NK-92 (cell line): ENCODE data around the gene GAL3ST2.
"Not testable (repeated sequence)": the region's sequence is repeated elsewhere in the genome, so short reads cannot be mapped to it uniquely, and the experiment has no call there.

ENCODE experiments used
- DNase-seq: peaks from one replicate; lab custom pipeline; 2025; ENCODE audit not compliant: unreplicated experiment; lab: John Stamatoyannopoulos, UW

The GAL3ST2 gene

DNA sequence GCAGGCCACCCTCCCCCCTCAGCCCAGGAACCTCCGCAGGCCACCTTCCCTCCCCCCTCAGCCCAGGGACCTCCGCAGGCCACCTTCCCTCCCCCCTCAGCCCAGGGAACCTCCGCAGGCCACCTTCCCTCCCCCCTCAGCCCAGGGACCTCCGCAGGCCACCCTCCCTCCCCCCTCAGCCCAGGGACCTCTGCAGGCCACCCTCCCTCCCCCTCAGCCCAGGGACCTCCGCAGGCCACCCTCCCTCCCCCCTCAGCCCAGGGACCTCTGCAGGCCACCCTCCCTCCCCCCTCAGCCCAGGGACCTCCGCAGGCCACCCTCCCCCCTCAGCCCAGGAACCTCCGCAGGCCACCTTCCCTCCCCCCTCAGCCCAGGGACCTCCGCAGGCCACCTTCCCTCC is 29.6 kb downstream of the GAL3ST2 start:
- not testable (repeated sequence) for DNase-seq

DNA sequence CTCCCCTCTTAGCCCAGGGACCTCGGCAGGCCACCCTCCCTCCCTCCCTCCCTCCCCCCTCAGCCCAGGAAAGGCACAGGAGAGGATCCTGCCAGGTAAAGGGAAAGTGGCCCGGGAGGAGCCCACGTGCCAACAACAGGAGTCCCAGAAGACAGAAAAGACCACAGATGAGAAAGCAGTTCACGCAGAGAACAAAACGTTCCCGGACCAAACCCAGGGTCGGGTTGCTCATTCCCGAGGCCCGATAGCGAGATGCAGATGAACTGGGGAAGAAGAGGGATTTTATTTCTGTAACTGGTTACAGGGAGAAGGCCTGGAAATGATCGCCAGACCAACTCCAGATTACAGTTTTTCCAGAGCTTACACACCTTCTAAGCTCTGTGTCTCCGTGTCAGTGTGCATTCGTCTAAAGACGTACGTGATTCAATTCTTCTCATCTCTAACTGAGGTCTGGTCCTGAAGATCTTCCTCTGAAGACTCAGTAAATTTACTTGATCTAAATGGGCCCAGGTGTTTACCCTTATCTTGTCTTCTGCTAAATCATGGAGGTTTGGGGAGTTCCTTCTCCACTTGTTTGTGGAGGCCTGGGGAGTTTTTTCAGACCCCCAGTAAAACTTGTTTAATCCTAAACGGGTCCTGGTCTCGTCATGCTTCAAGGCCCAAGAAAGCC is 31.6 kb downstream of the GAL3ST2 start:
- no peak for DNase-seq

DNA sequence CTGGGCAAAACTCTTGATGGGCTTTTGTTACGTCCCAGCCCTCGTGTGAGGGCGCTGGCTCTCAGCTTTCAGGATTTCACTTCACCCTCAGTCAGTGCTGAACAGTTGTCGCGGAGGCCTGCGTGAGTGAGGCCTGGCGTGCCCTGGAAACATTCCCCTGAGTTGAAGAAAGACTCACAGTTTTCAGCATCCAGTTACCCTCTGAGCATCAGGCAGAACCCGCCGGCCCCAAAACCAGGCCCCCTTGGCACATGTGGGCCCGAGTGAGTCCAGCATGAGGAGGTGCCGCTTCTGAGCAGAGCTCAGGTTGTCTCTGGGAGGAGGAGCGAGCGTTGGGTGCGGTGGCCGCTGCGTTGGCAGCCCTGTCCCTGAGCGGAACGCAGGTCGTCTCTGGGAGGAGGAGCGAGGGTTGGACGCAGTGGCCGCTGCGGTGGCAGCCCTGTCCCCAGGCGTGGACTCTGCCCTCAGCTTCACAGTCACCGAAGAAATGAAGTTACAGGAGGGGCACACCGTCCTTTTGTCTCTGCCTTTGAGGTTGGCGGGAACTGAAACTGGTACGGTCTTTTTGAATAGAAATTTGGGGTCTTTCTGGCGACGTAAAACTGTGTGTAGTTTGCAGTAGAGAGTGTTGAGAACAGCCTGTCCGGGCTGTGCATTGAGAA is 32.2 kb downstream of the GAL3ST2 start, which contains the start of gene NEU4:
Gene NEU4, plus strand, starts transcription at position 473 of the 662 bp plus-strand sequence. CDS start 5,292 bp downstream, outside the sequence.
- no peak for DNase-seq

DNA sequence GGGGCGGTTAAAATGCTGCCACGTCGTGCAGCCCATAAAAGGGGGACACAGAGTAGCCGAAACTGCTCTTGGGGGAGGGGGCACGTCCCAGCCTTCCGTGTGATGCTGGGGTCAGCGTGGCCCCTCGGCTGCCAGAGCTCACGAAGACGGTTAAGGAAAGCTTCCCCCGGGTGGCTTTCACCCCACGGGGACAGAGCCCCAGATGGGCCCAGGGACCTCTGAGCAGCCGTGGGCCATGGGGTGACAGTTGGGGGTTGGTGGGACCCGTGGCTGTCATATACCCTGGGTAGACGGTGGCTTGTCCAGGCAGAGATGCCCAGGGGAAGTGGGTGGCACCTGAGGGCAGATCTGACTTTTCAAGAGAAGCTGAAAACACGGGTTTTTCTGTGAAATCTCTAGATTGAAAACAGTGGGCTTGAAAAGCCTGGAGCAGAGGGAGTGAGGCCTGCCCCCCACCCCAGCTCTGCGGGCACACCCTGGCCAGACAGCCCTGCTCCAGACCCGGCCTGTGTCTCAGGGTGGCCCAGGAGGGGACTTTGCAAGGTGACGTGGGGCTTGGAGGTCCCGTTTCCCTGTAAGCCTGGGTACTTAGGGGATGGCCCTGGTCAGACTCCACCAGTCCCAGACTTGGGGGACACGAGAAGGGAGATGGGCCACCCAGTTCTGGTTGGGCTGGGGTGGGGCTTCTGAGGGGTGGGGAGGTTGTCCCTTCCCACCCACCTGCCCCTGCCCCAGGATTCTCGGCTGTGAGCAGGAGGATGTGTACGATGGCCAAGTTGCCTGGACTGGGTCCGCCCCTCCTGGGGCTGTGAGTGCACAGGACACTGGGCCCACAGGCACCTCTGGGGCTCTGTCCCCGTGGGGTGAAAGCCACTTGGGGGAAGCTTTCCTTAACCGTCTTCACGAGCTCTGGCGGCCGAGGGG is 33.0 kb downstream of the GAL3ST2 start:
- no peak for DNase-seq

DNA sequence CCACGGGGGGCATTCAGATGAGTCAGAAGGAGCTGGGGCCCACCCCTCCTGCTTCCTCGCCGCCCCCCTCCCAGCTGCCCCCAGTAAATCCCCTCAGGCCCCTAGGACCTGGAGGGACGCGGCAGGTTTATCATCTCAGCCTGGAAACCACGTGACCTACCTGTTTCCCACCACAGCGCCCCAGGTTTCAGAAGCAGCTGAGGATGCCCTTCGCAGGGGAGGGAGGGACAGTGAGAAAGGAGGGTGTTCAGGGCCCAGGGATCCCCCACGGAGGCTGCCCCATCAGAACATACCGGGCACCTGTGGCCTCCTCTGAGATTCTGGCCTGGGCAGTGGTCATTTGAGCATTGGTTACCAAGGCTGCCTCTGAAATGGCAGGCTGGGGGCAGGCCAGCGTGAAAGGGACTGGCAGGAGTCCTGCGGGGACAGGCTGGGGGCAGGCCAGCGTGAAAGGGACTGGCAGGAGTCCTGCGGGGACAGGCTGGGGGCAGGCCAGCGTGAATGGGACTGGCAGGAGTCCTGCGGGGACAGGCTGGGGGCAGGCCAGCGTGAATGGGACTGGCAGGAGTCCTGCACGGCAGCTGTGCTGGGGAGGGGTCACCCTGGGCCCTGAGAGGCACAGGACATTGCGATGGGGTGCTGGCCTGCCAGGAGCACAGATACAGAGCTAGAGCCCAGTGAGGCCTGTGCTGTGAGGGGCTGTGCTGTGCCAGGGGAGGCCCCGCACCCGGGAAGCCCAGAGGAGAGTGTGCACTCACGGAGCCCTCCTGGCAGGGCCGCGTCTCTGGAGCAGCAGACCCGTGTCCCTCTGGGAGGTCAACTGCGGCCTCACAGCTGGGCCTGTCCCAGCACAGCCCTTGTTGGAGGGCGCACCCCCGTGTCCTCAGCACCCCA is 33.9 kb downstream of the GAL3ST2 start:
- DNase-seq = no peak

DNA sequence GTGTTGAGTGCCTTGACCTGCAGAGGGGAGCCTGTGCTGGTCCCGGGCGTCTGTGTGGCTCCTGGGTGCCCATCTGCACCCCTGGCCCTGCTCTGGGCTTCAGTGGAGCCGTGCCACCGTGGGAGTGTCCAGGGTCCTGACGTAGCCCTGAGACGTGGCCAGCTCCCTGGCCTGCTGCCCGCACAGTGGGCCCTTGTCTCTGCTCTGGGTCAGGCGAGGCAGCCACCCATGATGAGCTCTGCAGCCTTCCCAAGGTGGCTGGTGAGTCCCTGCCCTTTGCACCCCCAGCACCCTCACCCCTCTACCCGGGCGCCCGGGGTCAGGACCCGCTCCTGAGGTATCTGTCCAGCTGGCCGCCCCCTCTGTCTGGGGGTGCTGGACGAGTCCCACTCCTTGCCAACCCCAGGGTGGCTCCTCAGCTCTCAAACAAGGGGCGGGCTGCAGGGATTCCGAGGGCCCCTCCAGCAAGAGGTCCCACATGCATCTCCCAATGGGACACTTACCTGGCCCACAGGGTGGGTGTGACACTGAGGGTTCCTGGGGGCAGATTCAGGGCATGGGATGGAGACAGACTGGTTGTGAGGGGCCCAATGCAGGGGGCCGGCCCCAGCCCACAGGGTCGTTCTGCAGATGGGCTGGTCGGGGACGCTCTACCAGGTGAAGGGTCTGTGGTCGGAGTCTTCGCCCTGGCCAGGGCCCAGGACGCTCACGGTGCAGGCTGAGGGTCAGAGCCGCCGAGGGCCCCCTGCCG is 34.8 kb downstream of the GAL3ST2 start:
- no peak for DNase-seq

DNA sequence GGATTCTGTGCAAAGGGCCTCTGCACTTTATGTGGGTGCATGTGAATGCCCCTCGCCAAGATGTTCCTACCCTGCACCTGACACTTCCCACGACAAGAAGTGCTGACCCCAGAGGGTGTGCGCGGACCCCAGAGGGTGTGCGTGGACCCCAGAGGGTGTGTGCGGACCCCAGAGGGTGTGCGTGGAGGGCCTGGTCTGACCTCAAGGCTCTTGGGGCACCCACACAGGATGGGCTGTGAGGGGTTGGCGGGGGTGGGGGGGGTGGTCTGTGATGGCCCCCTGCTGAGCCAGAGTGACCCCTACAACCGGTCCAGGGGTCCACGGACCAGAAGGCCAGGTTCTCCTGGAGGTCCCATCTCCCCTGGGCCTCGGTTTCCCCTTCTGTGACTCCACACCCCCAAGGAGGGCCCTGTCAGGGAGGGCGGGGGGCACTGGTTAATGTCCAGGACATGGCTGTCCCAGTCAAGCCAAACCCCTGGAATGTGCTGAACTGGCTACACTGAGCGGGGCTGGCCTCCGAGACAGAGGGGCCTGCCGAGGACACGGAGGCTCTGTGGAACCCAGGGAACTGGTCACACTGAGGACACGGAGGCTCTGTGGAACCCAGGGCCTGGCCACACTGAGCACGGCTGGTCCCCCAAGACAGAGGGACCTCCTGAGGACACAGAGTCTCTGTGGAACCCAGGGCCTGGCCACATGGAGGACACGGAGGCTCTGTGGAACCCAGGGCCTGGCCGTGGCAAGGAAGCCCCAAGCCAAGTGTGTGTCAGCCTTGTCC is 35.5 kb downstream of the GAL3ST2 start:
- DNase-seq = no peak

DNA sequence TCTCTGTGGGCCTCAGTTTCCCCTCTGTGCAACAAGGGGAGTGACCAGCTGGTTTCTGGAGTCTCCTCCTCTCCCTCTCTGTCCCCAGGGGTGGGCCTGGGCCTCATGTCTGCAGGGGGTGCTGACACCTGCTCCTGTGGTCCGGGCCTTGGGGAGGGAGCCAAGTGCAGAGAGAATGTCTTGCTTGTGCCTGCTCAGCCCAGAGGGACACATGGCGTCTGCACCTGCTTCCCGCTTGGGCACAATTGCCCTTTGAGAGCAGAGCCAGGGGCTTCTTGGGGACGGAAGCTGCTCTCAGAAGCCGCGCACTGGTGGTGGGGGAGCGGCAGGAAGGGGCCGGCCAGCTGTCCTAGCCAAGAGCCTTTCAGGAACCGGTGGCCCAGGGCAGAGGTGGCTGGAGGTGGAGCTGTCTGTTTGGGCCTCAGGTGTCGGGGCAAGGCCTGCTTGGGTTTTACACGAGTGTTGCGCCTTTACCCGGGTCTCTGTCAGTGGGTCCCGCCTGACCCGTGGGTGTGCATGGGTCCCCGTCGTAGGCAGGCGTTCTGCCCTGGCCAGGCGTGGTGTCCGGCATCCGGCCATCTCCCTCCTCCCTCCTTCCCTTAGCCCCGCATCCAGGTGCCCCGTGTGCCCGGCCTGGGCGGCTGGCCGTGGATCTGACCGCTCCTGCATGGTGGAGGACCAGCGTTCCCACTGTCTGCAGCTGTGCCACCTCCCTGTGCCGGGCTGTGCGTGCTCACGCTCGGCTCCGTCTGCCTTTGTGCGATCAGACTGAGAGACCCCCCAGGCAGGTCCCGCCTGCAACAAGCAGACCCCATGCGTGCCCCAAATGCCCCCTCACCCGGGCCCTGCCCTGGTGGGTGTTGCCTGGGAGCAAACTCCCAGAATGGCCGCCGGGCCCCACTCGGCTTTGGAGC is 36.4 kb downstream of the GAL3ST2 start:
- no peak for DNase-seq

DNA sequence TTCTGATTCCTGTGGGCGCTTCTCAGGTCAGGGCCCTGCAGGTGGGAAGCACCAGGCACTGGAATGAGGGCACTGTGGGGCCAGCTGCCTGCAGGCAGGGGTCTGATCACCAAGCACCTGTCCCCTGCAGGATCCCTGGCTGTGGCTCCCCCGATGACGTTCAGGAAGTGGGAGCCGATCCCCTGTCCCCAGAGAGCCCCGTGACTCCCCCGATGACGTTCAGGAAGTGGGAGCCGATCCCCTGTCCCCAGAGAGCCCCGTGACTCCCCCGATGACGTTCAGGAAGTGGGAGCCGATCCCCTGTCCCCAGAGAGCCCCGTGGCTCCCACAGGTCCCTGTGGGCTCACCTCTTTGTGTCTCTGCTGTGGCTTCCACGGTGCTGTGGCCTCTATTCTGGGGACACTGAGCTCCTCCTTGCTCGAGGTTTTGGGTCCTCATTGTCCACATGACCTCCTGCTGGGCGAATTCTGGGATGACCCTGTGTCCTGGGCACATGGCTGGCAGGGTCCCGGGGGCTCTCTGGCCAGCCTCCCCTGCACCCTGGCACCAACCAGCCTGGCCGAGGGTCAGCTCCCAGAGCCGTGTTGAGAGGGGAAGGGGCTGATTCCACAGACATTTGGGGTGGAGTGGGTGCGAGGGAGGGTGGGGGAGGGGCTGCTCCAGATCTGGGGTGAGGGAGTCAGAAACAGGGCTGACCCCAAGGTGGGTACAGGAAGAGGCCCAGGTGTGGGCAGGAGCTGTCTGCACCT is 37.2 kb downstream of the GAL3ST2 start:
- no peak for DNase-seq

DNA sequence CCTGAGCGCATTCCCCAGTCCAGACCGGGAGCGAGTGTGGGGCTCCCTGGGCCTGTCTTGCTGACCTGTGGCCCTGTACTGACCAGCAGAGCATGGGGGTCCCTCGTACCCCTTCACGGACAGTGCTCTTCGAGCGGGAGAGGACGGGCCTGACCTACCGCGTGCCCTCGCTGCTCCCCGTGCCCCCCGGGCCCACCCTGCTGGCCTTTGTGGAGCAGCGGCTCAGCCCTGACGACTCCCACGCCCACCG is 37.7 kb downstream of the GAL3ST2 start:
- DNase-seq = no peak

DNA sequence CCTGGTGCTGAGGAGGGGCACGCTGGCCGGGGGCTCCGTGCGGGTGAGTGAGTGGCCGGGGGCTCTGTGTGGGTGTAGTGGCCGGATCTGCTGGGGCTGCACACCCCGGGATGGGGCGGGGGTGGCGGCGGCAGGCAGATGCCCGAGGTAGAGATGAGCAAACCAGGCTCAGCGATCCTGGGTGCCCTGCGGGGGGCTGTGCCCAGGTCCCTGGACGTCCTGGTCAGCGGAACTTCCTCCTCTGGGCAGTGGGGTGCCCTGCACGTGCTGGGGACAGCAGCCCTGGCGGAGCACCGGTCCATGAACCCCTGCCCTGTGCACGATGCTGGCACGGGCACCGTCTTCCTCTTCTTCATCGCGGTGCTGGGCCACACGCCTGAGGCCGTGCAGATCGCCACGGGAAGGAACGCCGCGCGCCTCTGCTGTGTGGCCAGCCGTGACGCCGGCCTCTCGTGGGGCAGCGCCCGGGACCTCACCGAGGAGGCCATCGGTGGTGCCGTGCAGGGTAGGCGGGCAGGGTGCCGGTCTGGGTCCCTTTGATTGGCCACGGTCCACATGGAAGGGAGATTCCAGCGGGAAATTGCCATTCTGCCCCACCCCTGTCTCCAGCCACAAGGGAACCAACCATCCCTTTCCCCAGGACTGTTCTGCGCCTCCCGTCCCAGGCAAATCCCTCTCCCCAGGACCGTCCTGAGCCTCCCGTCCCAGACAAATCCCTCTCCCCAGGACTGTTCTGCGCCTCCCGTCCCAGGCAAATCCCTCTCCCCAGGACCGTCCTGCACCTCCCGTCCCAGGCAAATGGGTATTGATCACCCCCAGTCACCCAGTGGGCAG is 38.2 kb downstream of the GAL3ST2 start:
- DNase-seq = no peak

DNA sequence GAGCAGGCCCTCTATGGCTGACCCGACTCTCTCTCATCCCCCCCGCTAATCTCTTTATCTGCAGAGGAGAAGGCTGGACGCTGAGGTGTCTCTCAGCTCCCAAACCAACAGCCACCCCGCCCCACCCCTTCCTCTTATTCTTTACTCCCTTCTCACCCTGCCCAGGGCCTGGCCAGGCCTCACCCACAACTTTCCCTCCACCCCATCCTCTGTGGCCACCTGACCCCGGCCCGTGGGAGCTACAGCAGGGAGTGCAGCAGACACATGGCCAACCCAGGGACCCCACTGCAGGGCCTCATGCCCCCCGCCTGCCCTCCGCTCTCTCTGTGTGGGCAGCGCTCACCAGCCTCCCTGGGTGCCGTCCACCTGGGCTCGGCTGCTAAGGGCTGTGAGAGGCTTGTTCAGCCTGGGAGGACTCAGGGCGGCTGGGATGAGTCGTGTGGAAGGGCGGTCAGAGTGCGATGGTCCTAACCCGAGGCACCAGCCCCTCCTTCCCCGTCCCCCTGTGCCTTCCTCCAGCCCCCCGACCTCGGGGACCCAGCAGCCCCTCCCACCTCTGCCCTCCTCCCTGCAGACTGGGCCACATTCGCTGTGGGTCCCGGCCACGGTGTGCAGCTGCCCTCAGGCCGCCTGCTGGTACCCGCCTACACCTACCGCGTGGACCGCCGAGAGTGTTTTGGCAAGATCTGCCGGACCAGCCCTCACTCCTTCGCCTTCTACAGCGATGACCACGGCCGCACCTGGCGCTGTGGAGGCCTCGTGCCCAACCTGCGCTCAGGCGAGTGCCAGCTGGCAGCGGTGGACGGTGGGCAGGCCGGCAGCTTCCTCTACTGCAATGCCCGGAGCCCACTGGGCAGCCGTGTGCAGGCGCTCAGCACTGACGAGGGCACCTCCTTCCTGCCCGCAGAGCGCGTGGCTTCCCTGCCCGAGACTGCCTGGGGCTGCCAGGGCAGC is 39.1 kb downstream of the GAL3ST2 start:
- DNase-seq = no peak

DNA sequence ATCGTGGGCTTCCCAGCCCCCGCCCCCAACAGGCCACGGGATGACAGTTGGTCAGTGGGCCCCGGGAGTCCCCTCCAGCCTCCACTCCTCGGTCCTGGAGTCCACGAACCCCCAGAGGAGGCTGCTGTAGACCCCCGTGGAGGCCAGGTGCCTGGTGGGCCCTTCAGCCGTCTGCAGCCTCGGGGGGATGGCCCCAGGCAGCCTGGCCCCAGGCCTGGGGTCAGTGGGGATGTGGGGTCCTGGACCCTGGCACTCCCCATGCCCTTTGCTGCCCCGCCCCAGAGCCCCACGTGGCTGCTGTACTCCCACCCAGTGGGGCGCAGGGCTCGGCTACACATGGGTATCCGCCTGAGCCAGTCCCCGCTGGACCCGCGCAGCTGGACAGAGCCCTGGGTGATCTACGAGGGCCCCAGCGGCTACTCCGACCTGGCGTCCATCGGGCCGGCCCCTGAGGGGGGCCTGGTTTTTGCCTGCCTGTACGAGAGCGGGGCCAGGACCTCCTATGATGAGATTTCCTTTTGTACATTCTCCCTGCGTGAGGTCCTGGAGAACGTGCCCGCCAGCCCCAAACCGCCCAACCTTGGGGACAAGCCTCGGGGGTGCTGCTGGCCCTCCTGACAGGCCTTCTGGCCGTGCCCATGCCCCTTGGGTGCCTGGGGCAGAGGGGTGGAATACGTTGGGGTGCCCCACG is 40.0 kb downstream of the GAL3ST2 start:
- no peak for DNase-seq

DNA sequence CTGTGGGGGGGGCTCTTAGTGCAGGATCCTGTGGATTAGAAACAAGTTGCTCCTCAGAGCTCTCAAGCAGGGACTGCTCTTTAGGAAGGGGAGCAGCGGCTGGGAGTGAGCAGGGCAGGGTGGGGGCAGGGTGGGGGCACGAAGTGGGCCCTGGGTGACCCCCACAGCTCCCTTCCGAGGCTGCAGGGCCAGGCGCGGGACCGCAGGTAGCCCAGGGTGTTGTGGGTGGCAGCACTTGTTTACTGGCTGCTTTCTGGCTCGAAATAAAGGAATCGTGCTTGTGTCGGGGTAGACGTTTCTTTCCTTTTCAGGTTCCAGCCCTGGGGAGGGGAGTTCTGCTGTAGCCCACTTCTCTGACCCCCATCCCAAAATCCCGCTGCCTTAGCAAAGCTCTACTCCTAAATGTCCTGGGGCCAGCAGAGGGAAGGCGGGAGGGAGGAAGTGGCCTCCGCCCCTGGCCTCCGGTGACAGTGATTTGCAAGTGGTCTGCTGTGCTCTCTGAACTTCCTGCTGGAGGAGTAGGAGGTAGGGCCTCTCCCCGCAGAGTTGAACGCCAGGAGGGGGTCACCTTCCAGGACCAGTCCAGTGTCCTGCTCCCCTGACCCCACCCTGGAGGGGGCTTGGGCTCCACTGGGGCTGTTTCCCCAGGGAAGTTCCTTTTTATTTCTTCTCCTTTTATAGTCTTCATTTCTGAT is 40.7 kb downstream of the GAL3ST2 start:
- DNase-seq = no peak

DNA sequence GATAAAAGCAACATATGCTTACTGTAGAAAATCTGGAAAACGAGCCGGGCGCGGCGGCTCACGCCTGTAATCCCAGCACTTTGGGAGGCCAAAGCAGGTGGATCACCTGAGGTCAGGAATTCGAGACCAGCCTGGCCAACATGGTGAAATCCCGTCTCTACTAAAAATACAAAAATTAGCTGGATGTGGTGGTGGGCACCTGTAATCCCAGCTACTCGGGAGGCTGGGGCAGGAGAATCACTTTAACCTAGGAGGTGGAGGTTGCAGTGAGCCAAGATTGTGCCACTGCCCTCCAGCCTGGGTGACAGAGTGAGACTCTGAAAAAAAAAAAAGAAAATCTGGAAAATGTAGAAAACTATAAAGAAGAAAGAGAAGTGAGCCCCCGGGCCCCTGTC is 41.2 kb downstream of the GAL3ST2 start:
- not testable (repeated sequence) for DNase-seq
